Type B pancreatic cell (in vitro differentiated cells): ENCODE data around the gene ALOX15B. TPM values are rescaled to one million over a fixed set of nuclear protein-coding genes. Genes with fewer than 3 reads are reported as not detected.

Source experiments
- DNase-seq: peaks from one replicate; pipeline ENCODE4 v3.0.0; 2021; ENCODE audit warnings: mixed read lengths; ENCODE audit not compliant: unreplicated experiment; ENCODE audit errors: extremely low spot score
- H3K27ac Mint-ChIP-seq: 2 replicates; pipeline ENCODE4 v1.8.0; 2021; ENCODE audit warnings: mild to moderate bottlenecking, mixed read lengths
- H3K27me3 Mint-ChIP-seq: 2 replicates; pipeline ENCODE4 v1.8.0; 2021; ENCODE audit warnings: mixed read lengths
- H3K36me3 Mint-ChIP-seq: 2 replicates; pipeline ENCODE4 v1.8.0; 2021; ENCODE audit warnings: mixed read lengths
- H3K4me1 Mint-ChIP-seq: one replicate; pipeline ENCODE4 v1.8.0; 2021; ENCODE audit warnings: mixed read lengths; ENCODE audit not compliant: unreplicated experiment
- H3K4me3 Mint-ChIP-seq: 2 replicates; pipeline ENCODE4 v1.8.0; 2021; ENCODE audit warnings: mild to moderate bottlenecking, mixed read lengths
- H3K9me3 Mint-ChIP-seq: 2 replicates; pipeline ENCODE4 v1.8.0; 2021; ENCODE audit warnings: mixed read lengths
- CTCF ChIP-seq: fragments of 200-600 bp; sonication (generic); conservative IDR thresholded peaks from 2 replicates; pipeline ENCODE4 v1.5.0; 2021; ENCODE audit warnings: antibody characterized with exemption, mild to moderate bottlenecking
- total RNA-seq: library from RNA; stranded (reverse); gene quantifications from 2 replicates; pipeline ENCODE4 v1.2.1, GENCODE V29; 2021; ENCODE audit warnings: low replicate concordance

ALOX15B gene
- total RNA-seq, 1 donor from 2014 or later = not detected

GRCh38 chr17:8087075-8087951 is 48.5 kb downstream of the ALOX15B start, which contains the start of gene ALOX12B:
Gene ALOX12B (minus strand): TSS chr17:8087716. CDS start chr17:8087442, 274 bp downstream.
- no peak for DNase-seq
- H3K9me3 Mint-ChIP-seq = no peaks in the 10 kb centered on the region
- no peak for TF ChIP-seq CTCF
- H3K36me3 Mint-ChIP-seq = no peaks in the 10 kb centered on the region
- no peak within 1 kb of the TSS for H3K27ac Mint-ChIP-seq
- peaks cover 71% of the 10 kb centered on the region for H3K27me3 Mint-ChIP-seq
- no peaks in the 10 kb centered on the region for H3K4me1 Mint-ChIP-seq
- H3K4me3 Mint-ChIP-seq = no peak within 1 kb of the TSS

- H3K4me1 Mint-ChIP-seq = no peaks in the 10 kb centered on the region
- peaks cover 71% of the 10 kb centered on the region for H3K27me3 Mint-ChIP-seq
- no peak overlapping the region for H3K27ac Mint-ChIP-seq
- no peak overlapping the region for H3K4me3 Mint-ChIP-seq
- H3K36me3 Mint-ChIP-seq = no peaks in the 10 kb centered on the region
- no peak for TF ChIP-seq CTCF
- H3K9me3 Mint-ChIP-seq = no peaks in the 10 kb centered on the region
- no peak for DNase-seq
Observed at GRCh38 chr17:8087952-8088230, 49.0 kb downstream of the ALOX15B start.

- no peak overlapping the region for H3K4me3 Mint-ChIP-seq
- peaks cover 66% of the 10 kb centered on the region for H3K27me3 Mint-ChIP-seq
- no peaks in the 10 kb centered on the region for H3K4me1 Mint-ChIP-seq
- no peak for TF ChIP-seq CTCF
- H3K36me3 Mint-ChIP-seq = no peaks in the 10 kb centered on the region
- no peak overlapping the region for H3K27ac Mint-ChIP-seq
- H3K9me3 Mint-ChIP-seq = no peaks in the 10 kb centered on the region
- no peak for DNase-seq
Observed at GRCh38 chr17:8089728-8090127, 50.9 kb downstream of the ALOX15B start.

GRCh38 chr17:8091033-8091687 is 52.3 kb downstream of the ALOX15B start:
- no peak for DNase-seq
- no peaks in the 10 kb centered on the region for H3K4me1 Mint-ChIP-seq
- no peaks in the 10 kb centered on the region for H3K36me3 Mint-ChIP-seq
- TF ChIP-seq CTCF = no peak
- no peak overlapping the region for H3K4me3 Mint-ChIP-seq
- H3K9me3 Mint-ChIP-seq = no peaks in the 10 kb centered on the region
- H3K27ac Mint-ChIP-seq = no peak overlapping the region
- H3K27me3 Mint-ChIP-seq = peaks cover 71% of the 10 kb centered on the region

- peaks cover 53% of the 10 kb centered on the region for H3K27me3 Mint-ChIP-seq
- H3K4me3 Mint-ChIP-seq = no peak overlapping the region
- H3K4me1 Mint-ChIP-seq = no peaks in the 10 kb centered on the region
- H3K36me3 Mint-ChIP-seq = no peaks in the 10 kb centered on the region
- TF ChIP-seq CTCF = no peak
- H3K27ac Mint-ChIP-seq = no peak overlapping the region
- H3K9me3 Mint-ChIP-seq = no peaks in the 10 kb centered on the region
- no peak for DNase-seq
Observed at GRCh38 chr17:8095361-8095760, 56.5 kb downstream of the ALOX15B start.
